HG03139 (cell line): ENCODE results near the gene GFRA4.

Experiments used
- ATAC-seq: cut with Tn5 transposase; IDR thresholded peaks from one replicate; pipeline ENCODE4 v1.9.1; 2021; ENCODE audit not compliant: unreplicated experiment

The GFRA4 gene

DNA sequence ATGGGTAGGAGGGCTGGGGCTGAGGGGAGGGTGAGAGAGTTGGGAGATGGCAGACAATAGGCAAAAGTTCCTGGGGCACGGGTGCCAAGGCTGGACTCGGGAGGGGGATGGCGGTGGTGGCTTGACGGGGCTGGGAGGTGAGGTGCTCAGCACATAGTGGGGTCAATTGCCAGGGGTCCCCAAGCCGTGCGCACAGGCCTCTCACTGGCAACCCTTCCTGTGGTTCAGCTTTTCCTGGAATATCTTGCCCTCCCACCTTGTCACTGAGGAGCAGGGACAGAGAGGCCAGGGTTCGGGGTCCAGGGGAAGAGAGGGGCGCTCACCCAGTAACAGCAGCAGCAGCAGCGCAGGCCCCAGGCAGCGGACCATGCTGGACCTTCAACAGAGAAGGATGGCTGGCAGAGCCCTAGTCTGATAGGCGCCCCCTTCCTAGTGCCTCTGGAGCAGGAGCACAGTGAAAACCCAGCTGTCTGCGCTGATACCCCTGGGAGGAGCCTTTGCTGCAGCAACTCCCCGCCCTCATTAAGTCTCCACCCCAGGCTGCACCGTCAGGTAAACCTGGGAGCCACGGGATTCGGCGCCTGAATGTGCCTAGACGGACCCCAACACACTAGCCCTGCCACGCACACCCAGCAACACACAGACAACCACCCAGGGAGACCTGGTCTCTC lies at the start of gene GFRA4:
Gene GFRA4 (minus strand): TSS at position 369 of the 671 bp plus-strand sequence. CDS start 0 bp downstream, at position 369.
- no peak for ATAC-seq

- no peak for ATAC-seq
Observed at GRCh38 chr20:3712279-3712873, 49.2 kb upstream of the GFRA4 start, which contains the start of gene SIGLEC1. Gene SIGLEC1 (minus strand): TSS chr20:3712600. CDS start chr20:3707128, 5,472 bp downstream.

DNA sequence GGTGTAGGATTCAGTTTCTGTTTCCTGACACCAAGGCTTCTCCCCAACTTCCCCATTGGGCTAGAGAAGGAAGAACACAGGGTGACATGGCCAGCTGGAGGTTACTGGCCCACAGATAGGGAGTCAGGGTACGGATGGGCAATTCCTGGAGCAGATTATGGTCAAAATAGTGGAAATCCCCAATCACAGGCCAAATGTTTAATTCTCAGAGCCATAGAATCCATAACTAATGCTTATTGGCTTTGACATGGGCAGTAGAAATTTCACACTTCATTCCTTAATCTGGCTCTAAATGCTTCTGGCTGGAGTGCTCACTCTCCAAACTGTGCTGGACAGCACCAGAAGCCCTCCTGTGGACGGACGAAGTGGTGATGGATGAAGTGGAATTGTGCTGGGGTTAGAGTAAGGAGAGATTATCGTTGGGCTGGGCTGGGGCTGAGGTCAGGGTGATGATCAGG lies 48.3 kb upstream of the GFRA4 start:
- no peak for ATAC-seq

GRCh38 chr20:3710703-3711483 lies 47.7 kb upstream of the GFRA4 start:
- ATAC-seq = no peak

DNA sequence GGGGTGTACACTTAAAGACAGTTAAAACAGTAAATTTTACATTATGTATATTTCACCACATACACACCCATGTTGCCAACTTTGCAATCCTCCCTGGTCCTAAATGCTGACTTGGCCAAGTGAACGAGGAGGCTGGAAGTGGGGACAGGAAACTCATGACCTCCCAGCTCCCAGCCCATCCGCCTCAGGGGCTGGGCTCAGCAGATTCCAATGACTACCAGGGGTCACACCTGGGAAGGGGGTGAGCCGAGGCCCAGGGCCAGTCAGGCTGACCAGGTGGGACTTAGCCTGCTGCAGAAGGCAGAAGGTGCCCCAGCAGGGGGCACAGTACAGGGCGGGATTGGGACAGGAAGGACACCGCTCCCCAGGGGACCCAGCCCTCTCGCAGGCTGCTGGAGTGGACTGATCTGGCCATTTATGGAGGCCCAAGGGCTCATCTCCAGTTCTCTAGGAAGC lies 46.8 kb upstream of the GFRA4 start:
- no peak for ATAC-seq

DNA sequence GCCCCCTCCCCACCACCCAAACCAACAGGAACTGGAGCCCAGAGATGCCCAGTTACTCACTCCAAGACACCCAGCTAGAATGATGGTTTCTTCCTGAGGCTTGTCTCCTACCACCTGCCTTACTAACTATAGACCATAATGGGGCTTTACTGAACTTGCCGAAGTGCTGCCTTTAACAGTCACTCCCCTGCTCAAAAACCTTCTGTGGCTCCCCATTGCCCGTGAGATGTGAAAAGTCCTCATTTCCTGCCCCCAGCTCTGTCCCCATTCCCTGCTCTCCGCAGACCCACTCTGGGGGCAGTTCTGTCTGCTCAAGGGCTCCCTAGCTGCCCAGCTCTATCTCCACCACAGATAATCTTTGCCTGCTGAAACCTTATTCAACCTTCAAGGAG lies 44.3 kb upstream of the GFRA4 start:
- ATAC-seq = no peak

GRCh38 chr20:3706774-3707507 lies 43.7 kb upstream of the GFRA4 start:
- no peak for ATAC-seq

GRCh38 chr20:3705970-3706739 lies 43.0 kb upstream of the GFRA4 start:
- ATAC-seq = no peak

DNA sequence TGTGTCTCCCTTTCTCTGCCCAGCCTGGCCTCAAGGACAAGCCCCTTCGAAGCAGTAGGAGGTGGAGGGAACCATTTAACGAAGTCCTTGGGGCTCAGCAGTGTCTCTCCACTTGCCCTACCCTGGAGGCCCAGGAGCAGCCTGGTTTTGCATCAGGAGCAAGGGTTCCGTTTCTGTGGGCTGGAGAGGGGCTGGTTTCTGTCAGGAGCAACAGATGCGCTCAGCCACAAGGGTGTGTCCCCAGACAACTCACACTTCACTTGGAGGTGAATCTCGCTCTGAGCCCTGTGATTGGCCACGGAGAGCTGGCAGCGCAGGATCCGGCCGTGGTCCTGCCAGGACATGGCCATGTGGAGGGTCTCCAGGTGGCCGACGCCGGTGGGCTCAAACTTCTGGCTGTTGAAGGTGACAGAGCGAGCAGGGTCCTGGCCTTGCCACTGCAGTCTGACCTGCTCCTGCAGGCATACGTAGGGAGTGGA lies 42.3 kb upstream of the GFRA4 start:
- ATAC-seq = no peak

- no peak for ATAC-seq
Observed at GRCh38 chr20:3704087-3704486, 40.9 kb upstream of the GFRA4 start.

- no peak for ATAC-seq
Observed at GRCh38 chr20:3702611-3703391, 39.6 kb upstream of the GFRA4 start.

DNA sequence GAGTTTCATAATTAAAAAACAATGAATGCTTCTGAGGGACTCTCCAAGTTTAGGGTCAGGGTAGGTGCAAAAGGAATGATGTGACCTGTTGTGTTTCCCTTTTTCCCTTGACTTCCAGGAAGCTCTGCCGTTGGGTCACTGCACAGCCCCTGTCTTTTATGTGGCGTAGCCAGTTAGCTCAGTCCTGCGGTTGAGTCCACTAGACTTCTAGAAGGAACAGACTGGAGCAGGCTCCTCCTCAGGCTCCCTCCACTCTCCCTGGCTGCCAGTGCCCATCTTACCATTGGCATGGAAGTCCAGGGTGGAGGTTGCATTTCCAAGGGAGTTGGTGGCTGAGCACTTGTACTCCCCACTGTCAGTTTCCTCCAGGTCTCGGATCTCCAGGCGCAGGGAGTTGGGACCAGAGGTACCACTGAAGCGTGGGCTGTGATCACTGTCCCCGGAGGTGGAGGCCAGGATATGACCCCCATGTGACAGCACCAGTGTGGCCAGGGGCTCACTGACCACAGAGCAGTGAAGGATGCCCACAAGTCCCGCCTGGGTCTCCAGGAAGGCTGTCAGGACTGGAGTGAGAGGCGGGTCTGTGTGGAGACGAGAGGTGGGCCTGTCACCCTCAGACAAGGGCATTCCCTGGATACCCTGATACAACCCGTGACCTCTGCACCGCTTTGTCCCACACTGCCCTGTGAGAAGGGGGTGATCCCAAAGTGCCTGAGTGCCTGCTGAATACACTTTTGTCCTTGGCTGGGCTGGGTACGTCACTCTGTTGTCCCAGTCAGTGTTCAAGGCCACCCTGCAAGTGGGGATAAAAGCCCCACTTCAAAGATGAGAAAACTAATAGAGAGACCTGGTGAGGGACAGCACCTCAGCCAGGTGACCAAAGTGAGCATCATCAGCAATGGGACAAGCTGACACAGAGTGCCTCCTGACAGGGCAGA lies 38.1 kb upstream of the GFRA4 start:
- ATAC-seq = no peak

DNA sequence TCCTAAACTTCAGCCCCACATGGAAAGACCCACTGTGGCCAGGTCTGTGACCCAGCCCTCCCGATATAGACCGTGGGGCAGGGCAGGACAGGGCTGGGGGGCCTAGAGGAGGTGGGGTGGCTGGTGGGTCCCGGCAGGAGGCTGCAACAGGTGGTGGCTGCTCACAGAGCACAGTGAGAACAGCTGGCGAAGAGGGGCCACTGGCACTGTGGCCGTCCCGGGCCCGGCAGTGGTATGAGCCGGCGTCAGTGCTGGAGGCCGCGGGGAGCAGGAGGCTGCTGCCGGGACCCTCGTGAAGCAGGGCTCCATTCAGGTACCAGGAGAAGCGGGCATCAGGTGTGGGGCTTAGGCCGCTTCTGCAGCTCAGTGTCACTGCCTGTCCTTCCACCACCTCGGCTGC lies 35.8 kb upstream of the GFRA4 start:
- no peak for ATAC-seq

DNA sequence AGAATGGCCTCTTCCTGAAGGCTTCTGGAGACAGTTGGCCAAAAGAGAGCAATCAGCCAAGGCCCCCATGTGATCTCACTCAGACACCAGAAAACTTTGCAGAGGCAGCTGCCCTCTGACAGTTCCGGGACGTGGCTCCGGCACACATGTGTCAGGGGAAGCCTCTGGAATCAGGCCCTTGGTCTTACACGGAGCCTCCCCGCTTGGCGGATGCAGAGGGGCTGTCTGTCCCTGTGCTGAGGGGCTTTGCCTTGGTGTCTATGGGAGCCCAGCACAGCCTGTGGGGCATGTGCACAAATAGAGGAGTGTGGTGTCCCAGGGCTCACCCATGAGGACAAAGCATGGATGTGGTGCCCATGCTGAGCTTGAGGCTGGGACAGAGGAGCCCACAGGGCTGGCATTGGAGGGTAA lies 35.4 kb upstream of the GFRA4 start:
- no peak for ATAC-seq

- no peak for ATAC-seq
Observed at GRCh38 chr20:3697588-3698305, 34.5 kb upstream of the GFRA4 start.

DNA sequence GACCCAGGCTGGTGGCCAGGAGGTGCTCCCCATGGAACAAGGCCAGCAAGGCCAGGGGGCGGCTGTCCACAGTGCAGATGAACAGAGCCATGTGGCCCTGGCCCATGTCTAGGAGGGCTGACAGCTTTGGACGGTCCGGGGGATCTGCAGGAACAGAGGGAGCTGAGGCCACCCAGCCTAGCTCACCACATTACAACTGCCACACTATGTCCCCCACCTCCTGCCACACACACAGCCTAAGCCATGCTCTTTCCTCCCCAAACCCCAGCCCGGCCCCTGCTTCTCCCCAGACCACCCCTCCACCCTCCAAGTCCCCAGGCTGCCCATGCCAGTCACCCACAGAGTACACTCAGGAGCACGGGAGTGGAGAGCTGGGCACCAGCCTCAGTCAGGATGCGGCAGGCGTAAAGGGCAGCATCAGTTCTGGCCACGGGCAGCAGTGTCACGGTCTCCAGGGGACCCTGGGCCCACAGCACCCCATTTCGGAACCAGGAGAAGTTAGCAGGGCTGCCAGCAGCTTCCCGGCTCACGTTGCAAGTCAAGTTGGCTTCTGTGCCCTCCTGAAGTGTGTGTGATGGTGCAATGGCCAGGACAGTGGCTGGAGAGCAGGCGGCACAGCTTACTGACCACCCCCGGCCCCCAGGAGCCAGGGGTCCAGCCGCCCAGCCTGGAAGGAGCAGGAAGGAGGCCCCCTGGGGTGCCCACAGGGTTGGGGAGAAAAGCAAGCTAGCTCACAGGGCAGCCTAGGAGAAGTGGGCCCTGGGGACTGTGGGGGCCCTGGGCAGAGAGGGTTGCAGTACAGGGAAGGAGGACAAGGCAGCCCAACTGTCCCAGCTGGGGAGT lies 33.8 kb upstream of the GFRA4 start:
- ATAC-seq = no peak

- ATAC-seq = no peak
Observed at GRCh38 chr20:3696200-3696599, 33.0 kb upstream of the GFRA4 start.
